GM12801 (cell line): Measurements from ENCODE around the gene DNTTIP2.

ENCODE experiments used
- TF ChIP-seq, protein P1 (sequence below): IDR thresholded peaks from one replicate; pipeline ENCODE4 v1.5.1; 2011; ENCODE audit warnings: control low read depth; ENCODE audit not compliant: insufficient read length; ENCODE audit errors: extremely low read depth

Gene DNTTIP2, protein sequence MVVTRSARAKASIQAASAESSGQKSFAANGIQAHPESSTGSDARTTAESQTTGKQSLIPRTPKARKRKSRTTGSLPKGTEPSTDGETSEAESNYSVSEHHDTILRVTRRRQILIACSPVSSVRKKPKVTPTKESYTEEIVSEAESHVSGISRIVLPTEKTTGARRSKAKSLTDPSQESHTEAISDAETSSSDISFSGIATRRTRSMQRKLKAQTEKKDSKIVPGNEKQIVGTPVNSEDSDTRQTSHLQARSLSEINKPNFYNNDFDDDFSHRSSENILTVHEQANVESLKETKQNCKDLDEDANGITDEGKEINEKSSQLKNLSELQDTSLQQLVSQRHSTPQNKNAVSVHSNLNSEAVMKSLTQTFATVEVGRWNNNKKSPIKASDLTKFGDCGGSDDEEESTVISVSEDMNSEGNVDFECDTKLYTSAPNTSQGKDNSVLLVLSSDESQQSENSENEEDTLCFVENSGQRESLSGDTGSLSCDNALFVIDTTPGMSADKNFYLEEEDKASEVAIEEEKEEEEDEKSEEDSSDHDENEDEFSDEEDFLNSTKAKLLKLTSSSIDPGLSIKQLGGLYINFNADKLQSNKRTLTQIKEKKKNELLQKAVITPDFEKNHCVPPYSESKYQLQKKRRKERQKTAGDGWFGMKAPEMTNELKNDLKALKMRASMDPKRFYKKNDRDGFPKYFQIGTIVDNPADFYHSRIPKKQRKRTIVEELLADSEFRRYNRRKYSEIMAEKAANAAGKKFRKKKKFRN

DNA sequence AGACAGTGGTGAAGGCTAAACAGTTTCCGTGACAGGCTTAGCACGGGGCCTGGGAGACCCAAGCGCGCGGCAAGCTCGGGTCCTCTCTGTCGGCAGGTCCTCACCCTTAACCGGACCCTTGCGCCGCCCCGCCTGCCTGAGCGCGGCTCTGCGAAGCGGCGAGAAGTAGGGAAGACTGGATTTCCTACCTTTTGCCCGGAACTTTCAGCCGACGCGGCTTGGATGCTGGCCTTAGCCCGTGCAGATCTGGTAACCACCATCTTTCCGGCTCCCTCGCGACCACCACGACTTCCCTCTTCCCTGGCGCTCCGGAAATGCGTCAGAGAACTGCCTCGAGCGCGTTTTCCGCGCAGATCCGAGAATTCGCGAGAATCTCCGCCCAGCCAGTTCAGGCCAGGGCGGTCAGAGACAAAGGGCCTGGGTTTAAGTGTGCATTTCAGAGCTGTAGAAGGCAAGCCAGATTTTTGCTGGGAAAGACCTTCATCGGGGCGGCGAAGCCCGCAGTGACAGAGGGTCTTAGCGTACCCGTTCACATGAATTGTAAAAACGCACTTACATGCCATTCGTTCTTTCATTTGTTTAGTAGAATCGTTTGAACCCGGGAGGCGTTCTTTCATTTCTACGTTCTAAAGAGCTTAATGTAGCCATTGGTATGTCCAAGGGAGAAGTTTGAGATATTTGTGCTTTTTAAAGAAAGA, at the start of gene DNTTIP2:
DNTTIP2 (minus strand) TSS at position 318 of the 698 bp plus-strand sequence; CDS start at position 260, 58 bp downstream.
- TF ChIP-seq, protein P1, sequence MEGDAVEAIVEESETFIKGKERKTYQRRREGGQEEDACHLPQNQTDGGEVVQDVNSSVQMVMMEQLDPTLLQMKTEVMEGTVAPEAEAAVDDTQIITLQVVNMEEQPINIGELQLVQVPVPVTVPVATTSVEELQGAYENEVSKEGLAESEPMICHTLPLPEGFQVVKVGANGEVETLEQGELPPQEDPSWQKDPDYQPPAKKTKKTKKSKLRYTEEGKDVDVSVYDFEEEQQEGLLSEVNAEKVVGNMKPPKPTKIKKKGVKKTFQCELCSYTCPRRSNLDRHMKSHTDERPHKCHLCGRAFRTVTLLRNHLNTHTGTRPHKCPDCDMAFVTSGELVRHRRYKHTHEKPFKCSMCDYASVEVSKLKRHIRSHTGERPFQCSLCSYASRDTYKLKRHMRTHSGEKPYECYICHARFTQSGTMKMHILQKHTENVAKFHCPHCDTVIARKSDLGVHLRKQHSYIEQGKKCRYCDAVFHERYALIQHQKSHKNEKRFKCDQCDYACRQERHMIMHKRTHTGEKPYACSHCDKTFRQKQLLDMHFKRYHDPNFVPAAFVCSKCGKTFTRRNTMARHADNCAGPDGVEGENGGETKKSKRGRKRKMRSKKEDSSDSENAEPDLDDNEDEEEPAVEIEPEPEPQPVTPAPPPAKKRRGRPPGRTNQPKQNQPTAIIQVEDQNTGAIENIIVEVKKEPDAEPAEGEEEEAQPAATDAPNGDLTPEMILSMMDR: no peak

DNA sequence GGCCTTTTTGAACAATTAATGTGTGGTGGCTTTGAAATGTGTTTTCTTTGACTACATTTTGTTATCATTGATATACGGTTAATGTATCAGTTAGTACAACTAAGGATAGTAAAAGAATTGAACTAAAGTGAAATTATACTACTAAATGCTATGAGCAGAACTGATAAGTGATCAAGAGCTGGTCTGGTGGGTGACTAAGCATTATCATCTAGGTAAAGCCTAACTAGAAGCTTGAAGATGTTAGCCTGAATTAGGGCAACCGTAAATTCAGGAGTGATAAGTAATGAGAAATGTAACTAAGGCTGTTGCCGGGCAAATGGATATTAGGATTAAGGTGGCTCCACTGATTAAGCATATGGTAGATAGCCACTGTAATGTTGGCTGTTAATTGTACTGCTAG, 46.2 kb upstream of the DNTTIP2 start:
- TF ChIP-seq, protein P1: no peak

DNA sequence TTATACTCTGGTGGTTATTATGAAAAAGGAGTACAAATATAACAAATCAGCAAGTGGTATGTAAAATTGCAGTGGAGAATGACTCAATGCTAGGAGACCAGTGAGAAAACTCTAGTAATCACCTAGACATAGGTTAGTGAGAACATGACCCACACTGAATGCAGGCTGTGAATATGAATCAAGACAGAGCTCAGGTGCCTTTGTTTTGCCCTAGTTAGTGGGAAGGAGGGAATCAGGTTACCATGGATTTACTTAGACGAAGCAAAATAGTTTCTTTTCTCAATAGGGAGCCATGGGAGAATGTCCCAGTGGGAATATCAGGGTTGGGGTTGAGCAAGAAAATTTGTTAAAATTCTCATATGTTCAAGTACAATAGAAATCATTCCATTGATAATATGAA, 40.8 kb upstream of the DNTTIP2 start:
- TF ChIP-seq, protein P1: no peak

DNA sequence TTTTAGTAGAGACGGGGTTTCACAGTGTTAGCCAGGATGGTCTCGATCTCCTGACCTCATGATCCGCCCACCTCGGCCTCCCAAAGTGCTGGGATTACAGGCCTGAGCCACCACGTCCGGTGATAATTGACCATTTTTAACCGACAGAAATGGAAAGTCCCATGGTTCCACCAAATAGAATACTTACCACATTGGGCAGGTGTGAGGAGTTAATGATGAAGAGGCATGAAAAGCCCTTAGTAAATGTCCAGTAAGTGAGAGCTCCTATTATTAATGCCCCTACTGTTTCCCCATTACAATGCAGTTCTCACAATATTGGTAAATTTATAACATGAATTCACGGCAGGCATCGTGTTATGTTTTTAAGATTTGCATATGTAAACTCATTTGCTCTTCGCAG, 38.3 kb upstream of the DNTTIP2 start:
- TF ChIP-seq, protein P1: no peak

DNA sequence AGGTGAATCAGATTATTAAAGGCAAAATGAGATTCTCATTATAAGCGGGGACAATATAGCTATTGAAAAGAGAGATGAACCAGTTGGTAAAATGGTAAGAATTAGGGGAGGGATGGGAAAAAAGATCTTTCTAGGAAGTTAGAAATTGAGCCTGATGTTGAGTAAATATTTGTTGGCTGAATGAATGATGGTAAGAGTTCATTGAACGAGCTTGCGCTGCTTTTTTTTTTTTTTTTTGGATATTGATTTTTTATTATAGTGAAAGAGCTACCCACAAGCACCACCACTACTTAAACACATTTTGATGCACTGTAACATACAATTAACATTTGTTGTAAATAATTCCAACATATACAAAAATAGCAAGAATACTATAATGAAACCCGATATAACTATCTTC, 31.3 kb upstream of the DNTTIP2 start:
- TF ChIP-seq, protein P1: no peak

DNA sequence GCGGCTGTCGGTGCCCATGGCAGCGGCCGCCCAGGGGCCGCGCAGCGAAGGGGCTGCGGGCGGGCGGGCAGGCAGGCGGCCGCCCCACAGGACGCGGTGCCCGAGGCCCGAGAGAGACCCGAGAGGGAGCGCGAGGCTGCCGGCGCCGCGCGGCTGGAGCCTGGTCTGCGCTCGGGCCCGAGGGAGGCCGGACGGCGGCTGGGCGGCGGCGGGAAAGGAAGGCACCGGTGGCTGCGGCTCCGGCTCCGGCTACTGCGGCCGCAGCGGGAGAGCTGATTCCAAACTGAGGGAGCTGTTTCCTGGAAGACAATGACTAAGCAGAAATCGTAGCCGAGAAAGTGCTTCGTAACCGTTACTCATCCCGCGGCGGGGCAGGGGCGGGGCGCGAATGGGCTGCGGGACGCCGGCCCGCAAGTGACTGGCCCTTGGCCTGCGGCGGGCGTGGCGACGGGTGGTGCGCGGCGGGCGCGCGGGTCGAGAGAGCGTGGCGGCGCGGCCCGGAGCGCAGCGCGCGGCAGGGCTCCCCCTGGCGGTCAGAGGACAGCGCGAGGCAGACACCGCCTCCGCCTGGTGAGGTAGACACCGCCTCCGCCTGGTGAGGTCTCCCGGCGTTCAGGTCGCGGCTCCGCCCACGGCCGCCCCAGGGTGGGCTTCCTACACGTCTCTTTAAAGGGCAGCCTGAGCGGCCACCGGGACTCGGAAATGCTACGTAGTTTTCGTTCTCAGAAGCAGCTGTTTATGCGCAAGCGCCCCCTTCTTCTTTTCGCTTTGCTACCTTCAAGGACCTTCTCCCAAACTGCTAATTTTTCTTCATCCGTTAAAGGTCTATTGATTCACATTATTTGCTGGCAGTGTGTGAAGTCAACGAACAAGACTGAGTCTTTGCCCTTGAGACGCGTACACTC, 30.4 kb upstream of the DNTTIP2 start, which contains the start of gene GCLM:
GCLM (minus strand) TSS at position 285 of the 905 bp plus-strand sequence; CDS start at position 18, 267 bp downstream.
- TF ChIP-seq, protein P1: no peak
